Sigmoid colon (tissue), 7 donors: ENCODE measurements around the gene CCDC68. TPM values are rescaled to one million over a fixed set of nuclear protein-coding genes. Genes with fewer than 3 reads are reported as not detected.

Source experiments
- DNase-seq: peaks from one replicate; pipeline ENCODE4 v3.0.0-alpha.2; 2019
- H3K27ac ChIP-seq, 4 donors: fragments of 200-600 bp; sonication (generic); one replicate each; pipeline ENCODE4 v1.5.1; 2016 to 2019; ENCODE audit warnings: mild to moderate bottlenecking in 1 of 4
- H3K27me3 ChIP-seq, 3 donors: fragments of 200-600 bp; sonication (generic); one replicate each; pipeline ENCODE4 v1.5.1; 2019; ENCODE audit warnings: mild to moderate bottlenecking in 1 of 3
- H3K36me3 ChIP-seq, 4 donors: fragments of 200-600 bp; sonication (generic); one replicate each; pipeline ENCODE4 v1.5.1; 2016 to 2019
- H3K4me1 ChIP-seq, 4 donors: fragments of 200-600 bp; sonication (generic); one replicate each; pipeline ENCODE4 v1.5.1; 2017 to 2019
- H3K4me3 ChIP-seq, 4 donors: fragments of 200-600 bp; sonication (generic); one replicate each; pipeline ENCODE4 v1.5.1; 2017 to 2019; ENCODE audit warnings: mild to moderate bottlenecking in 2 of 4, moderate library complexity in 1 of 4
- H3K9me3 ChIP-seq, 4 donors: fragments of 200-600 bp in 3 of 4; sonication (generic) in 3 of 4; one replicate each; pipeline versions ENCODE4 v1.5.1 to v1.6.1; 2013 to 2019
- EP300 ChIP-seq, 4 donors: sonication (generic); formaldehyde crosslinking; IDR thresholded peaks; one replicate each; pipeline ENCODE4 v1.6.1; 2017; ENCODE audit warnings: antibody characterized with exemption in 4 of 4
- POLR2A ChIP-seq, 2 donors: fragments of 450-650 bp; IDR thresholded peaks; one replicate each; pipeline ENCODE4 v1.6.1; 2016; ENCODE audit warnings: antibody characterized with exemption in 2 of 2, mild to moderate bottlenecking in 2 of 2, moderate library complexity in 2 of 2
- POLR2AphosphoS5 ChIP-seq, 4 donors: sonication (generic); formaldehyde crosslinking; IDR thresholded peaks; one replicate each; pipeline ENCODE4 v1.6.1; 2017; ENCODE audit warnings: antibody characterized with exemption in 4 of 4
- WGBS, 2 donors: extraction: QIAGEN DNeasy Blood & Tissue Kit; methylation state at CpG; one replicate each; pipeline ENCODE4 v1.1.7; 2013; 5-methylcytosine and 5-hydroxymethylcytosine counted together
- intact Hi-C: fragments of 100-400 bp; cut with DNase I; formaldehyde crosslinking; loops from one replicate; pipeline ENCODE4 v1.15.1; 2023
- polyA plus RNA-seq, 3 donors: library from polyadenylated mRNA; stranded (reverse); fragments of 200-250 nt; gene quantifications; one replicate each; pipeline ENCODE4 v1.2.3, GENCODE V29; 2013
- total RNA-seq, 4 donors: library from RNA; depleted of rRNA; stranded (reverse); fragments of >200 nt; gene quantifications; one replicate each; pipeline ENCODE4 v1.1.0, GENCODE V29; 2016
- TF ChIP-seq, protein P1 (sequence below), 4 experiments: fragments of 450-650 bp in 3 of 4; fragments of 200-600 bp in 1 of 4; IDR thresholded peaks; one replicate each; pipeline ENCODE4 v1.5.1; 2016 to 2019; ENCODE audit warnings: antibody characterized with exemption in 4 of 4, mild to moderate bottlenecking in 3 of 4, moderate library complexity in 2 of 4
- donor health status: healthy with polysubstance abuse.
- donor health status: Bipolar disorder and iron deficiency.
- donor health status: healthy.

CCDC68 gene
- total and polyA plus RNA-seq, 7 donors = 3.1 to 42.3 (median 5.5) TPM

GRCh38 chr18:54962919-54963645, 3.8 kb upstream of the CCDC68 start:
- TF ChIP-seq, protein P1, sequence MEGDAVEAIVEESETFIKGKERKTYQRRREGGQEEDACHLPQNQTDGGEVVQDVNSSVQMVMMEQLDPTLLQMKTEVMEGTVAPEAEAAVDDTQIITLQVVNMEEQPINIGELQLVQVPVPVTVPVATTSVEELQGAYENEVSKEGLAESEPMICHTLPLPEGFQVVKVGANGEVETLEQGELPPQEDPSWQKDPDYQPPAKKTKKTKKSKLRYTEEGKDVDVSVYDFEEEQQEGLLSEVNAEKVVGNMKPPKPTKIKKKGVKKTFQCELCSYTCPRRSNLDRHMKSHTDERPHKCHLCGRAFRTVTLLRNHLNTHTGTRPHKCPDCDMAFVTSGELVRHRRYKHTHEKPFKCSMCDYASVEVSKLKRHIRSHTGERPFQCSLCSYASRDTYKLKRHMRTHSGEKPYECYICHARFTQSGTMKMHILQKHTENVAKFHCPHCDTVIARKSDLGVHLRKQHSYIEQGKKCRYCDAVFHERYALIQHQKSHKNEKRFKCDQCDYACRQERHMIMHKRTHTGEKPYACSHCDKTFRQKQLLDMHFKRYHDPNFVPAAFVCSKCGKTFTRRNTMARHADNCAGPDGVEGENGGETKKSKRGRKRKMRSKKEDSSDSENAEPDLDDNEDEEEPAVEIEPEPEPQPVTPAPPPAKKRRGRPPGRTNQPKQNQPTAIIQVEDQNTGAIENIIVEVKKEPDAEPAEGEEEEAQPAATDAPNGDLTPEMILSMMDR (IDR thresholded peaks at IDR 0.05) = no peak
- TF ChIP-seq POLR2A (IDR thresholded peaks at IDR 0.05) (no peak), POLR2AphosphoS5 (IDR thresholded peaks at IDR 0.05) (no peak)
- H3K4me1 ChIP-seq = peaks cover 0 to 7% (median 5%) of the 10 kb centered on the region in 4 donors
- H3K36me3 ChIP-seq = no peaks in the 10 kb centered on the region
- H3K9me3 ChIP-seq = no peaks in the 10 kb centered on the region
- H3K27me3 ChIP-seq = peaks cover 7 to 18% (median 10%) of the 10 kb centered on the region in 3 donors
- intact Hi-C loops = no loop called here
- no peak overlapping the region for H3K4me3 ChIP-seq
- no peak for DNase-seq
- H3K27ac ChIP-seq = no peak overlapping the region
- 79 to 90% methylated on average over 9 of the region's 9 CpGs for WGBS, 2 donors

GRCh38 chr18:54961868-54962267, 2.6 kb upstream of the CCDC68 start:
- intact Hi-C loops = no loop called here
- Histone ChIP-seq H3K36me3 (no peaks in the 10 kb centered on the region), H3K27ac (no peak overlapping the region), H3K9me3 (no peaks in the 10 kb centered on the region), H3K27me3 (peaks cover 7 to 18% (median 10%) of the 10 kb centered on the region in 3 donors), H3K4me3 (no peak overlapping the region), H3K4me1 (peaks cover 0 to 7% (median 5%) of the 10 kb centered on the region in 4 donors)
- DNase-seq = no peak
- TF ChIP-seq, protein P1 (IDR thresholded peaks at IDR 0.05) = no peak
- TF ChIP-seq EP300 (IDR thresholded peaks at IDR 0.05) (no peak), POLR2AphosphoS5 (IDR thresholded peaks at IDR 0.05) (no peak), POLR2A (IDR thresholded peaks at IDR 0.05) (no peak)
- 72 to 93% methylated on average over 4 of the region's 4 CpGs for WGBS, 2 donors

DNA sequence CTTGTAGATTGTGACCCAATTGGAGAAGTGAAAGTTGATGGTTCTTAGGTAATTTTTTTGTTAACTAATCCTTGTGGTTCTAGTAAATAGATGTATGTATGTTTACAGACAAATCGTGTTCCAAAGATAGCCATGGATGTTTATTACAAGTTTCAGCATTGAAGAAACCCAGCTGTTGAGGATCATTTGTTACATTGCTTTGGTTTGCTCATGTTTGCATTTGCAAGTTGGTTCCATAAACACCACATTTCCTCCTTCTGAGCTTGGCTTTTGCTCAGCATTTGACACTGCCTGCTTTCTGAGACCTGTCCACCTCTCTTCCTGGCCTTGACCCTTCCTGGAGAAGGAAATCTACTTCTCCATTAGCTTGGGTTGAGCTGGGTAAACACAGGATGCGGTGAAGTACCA, 1.8 kb upstream of the CCDC68 start:
- WGBS, 2 donors = 32 to 37% methylated on average over 2 of the region's 2 CpGs
- intact Hi-C loops = no loop called here
- Histone ChIP-seq H3K9me3 (no peaks in the 10 kb centered on the region), H3K36me3 (no peaks in the 10 kb centered on the region), H3K4me3 (no peak overlapping the region), H3K27me3 (peaks cover 7 to 18% (median 10%) of the 10 kb centered on the region in 3 donors), H3K27ac (no peak overlapping the region), H3K4me1 (peaks cover 0 to 7% (median 5%) of the 10 kb centered on the region in 4 donors)
- TF ChIP-seq POLR2AphosphoS5 (IDR thresholded peaks at IDR 0.05) = no peak
- TF ChIP-seq, protein P1 (IDR thresholded peaks at IDR 0.05) = no peak
- no peak for TF ChIP-seq EP300 (IDR thresholded peaks at IDR 0.05)
- no peak for TF ChIP-seq POLR2A (IDR thresholded peaks at IDR 0.05)
- DNase-seq = no peak

GRCh38 chr18:54960197-54960596, 936 bp upstream of the CCDC68 start:
- 65 to 77% methylated on average over 3 of the region's 3 CpGs for WGBS, 2 donors
- H3K27ac ChIP-seq = no peak overlapping the region
- intact Hi-C loops = no loop called here

More at GRCh38 chr18:54960197-54960596, 936 bp upstream of the CCDC68 start:
- no peaks in the 10 kb centered on the region for H3K9me3 ChIP-seq
- H3K4me3 ChIP-seq = no peak overlapping the region
- TF ChIP-seq POLR2A (IDR thresholded peaks at IDR 0.05) (no peak), EP300 (IDR thresholded peaks at IDR 0.05) (no peak), POLR2AphosphoS5 (IDR thresholded peaks at IDR 0.05) (no peak)
- TF ChIP-seq, protein P1 (IDR thresholded peaks at IDR 0.05) = no peak
- H3K27me3 ChIP-seq = peaks cover 7 to 18% (median 10%) of the 10 kb centered on the region in 3 donors
- no peaks in the 10 kb centered on the region for H3K36me3 ChIP-seq
- no peak for DNase-seq
- peaks cover 0 to 7% (median 5%) of the 10 kb centered on the region in 4 donors for H3K4me1 ChIP-seq
